WTC11 (cell line): ENCODE data around the gene ACTR3C.
"Not testable (repeated sequence)": the region's sequence is repeated elsewhere in the genome, so short reads cannot be mapped to it uniquely, and the experiment has no call there.

ENCODE experiments used
- CBFB ChIP-seq: sonication (generic); formaldehyde crosslinking; IDR thresholded peaks from 2 replicates; pipeline ENCODE4 v1.8.1; 2022; ENCODE audit warnings: mild to moderate bottlenecking, low read depth, missing genetic modification reagents
- CTCF ChIP-seq: fragments of 200-600 bp; IDR thresholded peaks from 2 replicates; pipeline ENCODE4 v1.8.0; 2022; ENCODE audit warnings: antibody characterized with exemption
- E2F1 ChIP-seq: sonication (generic); formaldehyde crosslinking; IDR thresholded peaks from 2 replicates; pipeline ENCODE4 v1.8.0; 2022; ENCODE audit warnings: mild to moderate bottlenecking, missing genetic modification reagents
- HMGA2 ChIP-seq: fragments of 250-450 bp; sonication (Bioruptor Pico); IDR thresholded peaks from 2 replicates; pipeline ENCODE4 v1.4.0; 2021; ENCODE audit warnings: mild to moderate bottlenecking, moderate library complexity
- NFE2L1 ChIP-seq: sonication (generic); formaldehyde crosslinking; IDR thresholded peaks from 2 replicates; pipeline ENCODE4 v1.8.1; 2023; ENCODE audit warnings: missing genetic modification reagents
- NR3C1 ChIP-seq: sonication (generic); formaldehyde crosslinking; conservative IDR thresholded peaks from 2 replicates; pipeline ENCODE4 v1.8.1; 2023; ENCODE audit warnings: low read depth, mild to moderate bottlenecking, missing genetic modification reagents
- SP1 ChIP-seq: sonication (generic); formaldehyde crosslinking; conservative IDR thresholded peaks from 2 replicates; pipeline ENCODE4 v1.8.1; 2022; ENCODE audit warnings: missing genetic modification reagents
- TCF7 ChIP-seq: sonication (generic); formaldehyde crosslinking; IDR thresholded peaks from 2 replicates; pipeline ENCODE4 v1.8.0; 2022; ENCODE audit warnings: mild to moderate bottlenecking, low read depth, missing genetic modification reagents, moderate library complexity

- not testable (repeated sequence) for TF ChIP-seq CTCF; E2F1 (CRISPR knock-in tag); NFE2L1; CBFB (CRISPR knock-in tag); SP1; NR3C1 (CRISPR knock-in tag); HMGA2 (CRISPR knock-in tag); TCF7
Observed at GRCh38 chr7:150305903-150306284, 17.5 kb downstream of the ACTR3C start.
